HK-2 (cell line): Measurements from ENCODE around the gene BTN3A1.
"Not testable (repeated sequence)": the region's sequence is repeated elsewhere in the genome, so short reads cannot be mapped to it uniquely, and the experiment has no call there.

ENCODE experiments used
- DNase-seq: peaks from one replicate; pipeline ENCODE4 v3.0.0-alpha.2; 2018; ENCODE audit not compliant: unreplicated experiment

The BTN3A1 gene

GRCh38 chr6:26441977-26442376 lies 39.9 kb downstream of the BTN3A1 start:
- DNase-seq: no peak

GRCh38 chr6:26445934-26446667 lies 44.0 kb downstream of the BTN3A1 start:
- no peak for DNase-seq

- no peak for DNase-seq
Measured at GRCh38 chr6:26447257-26447656, 45.2 kb downstream of the BTN3A1 start.

- DNase-seq: no peak
Measured at GRCh38 chr6:26450240-26450639, 48.2 kb downstream of the BTN3A1 start.

- DNase-seq: no peak
Measured at GRCh38 chr6:26452631-26453235, 50.7 kb downstream of the BTN3A1 start.

- no peak for DNase-seq
Measured at GRCh38 chr6:26454631-26455030, 52.6 kb downstream of the BTN3A1 start.

- no peak for DNase-seq
Measured at GRCh38 chr6:26455357-26455970, 53.4 kb downstream of the BTN3A1 start.

GRCh38 chr6:26457264-26457805 lies 55.3 kb downstream of the BTN3A1 start:
- DNase-seq: no peak

- peak; percentile 77 for DNase-seq
Measured at GRCh38 chr6:26457806-26458688, 56.0 kb downstream of the BTN3A1 start, which contains the start of gene BTN2A1. Gene BTN2A1 (plus strand): TSS chr6:26457955. CDS start chr6:26458637, 682 bp downstream.

- no peak for DNase-seq
Measured at GRCh38 chr6:26459023-26459810, 57.1 kb downstream of the BTN3A1 start.

- DNase-seq: not testable (repeated sequence)
Measured at GRCh38 chr6:26461353-26461752, 59.3 kb downstream of the BTN3A1 start.

GRCh38 chr6:26464014-26464413 lies 61.9 kb downstream of the BTN3A1 start:
- no peak for DNase-seq

- DNase-seq: no peak
Measured at GRCh38 chr6:26464416-26465131, 62.5 kb downstream of the BTN3A1 start.
